A673 (cell line): Measurements from ENCODE around the gene FCHSD2.

ENCODE experiments used
- CTCF ChIP-seq: fragments of 300-800, 200-600 bp; sonication (generic); conservative IDR thresholded peaks from 2 replicates; pipeline ENCODE4 v1.5.1; 2017; ENCODE audit warnings: low read depth, mild to moderate bottlenecking, antibody characterized with exemption, low read length, moderate library complexity, mixed read lengths
- EZH2 ChIP-seq: fragments of 200-600 bp; sonication (generic); IDR thresholded peaks from 2 replicates; pipeline ENCODE4 v1.6.1; 2017; ENCODE audit warnings: borderline replicate concordance, low read depth, mild to moderate bottlenecking, mixed read lengths, antibody characterized with exemption, low read length; ENCODE audit not compliant: poor library complexity, severe bottlenecking

GRCh38 chr11:73163638-73164174, 21.6 kb upstream of the FCHSD2 start:
- TF ChIP-seq CTCF (no peak), EZH2 (no peak)
